Colon (tissue), 2 donors: ENCODE data around the gene HLCS.

Experiments used
- FAIRE-seq: peaks from 2 replicates; lab custom pipeline; 2012; peaks lifted over from hg19 to GRCh38; lab: Jason Lieb, UNC
- donor health status: control.
- donor health status: control.

Gene HLCS

DNA sequence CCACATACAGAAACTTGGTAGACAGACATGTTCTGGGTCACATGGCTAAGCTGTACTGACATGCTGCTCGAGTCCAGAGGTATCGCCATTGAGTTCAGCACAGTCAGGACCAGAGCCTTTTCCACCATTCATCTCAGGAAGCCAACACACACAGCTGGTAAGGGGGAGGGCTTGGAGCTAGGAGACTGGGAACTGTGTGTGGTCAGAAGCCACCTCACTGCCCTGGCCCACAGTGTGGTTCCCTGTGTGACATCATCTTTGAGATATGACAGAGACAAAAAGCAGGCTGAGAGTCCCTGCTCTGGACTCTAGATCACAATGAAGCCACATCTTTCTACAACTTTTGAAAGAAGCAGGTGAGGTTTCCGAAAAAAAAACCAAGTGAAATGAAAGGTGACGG, 160.4 kb downstream of the HLCS start:
- no peak for FAIRE-seq

DNA sequence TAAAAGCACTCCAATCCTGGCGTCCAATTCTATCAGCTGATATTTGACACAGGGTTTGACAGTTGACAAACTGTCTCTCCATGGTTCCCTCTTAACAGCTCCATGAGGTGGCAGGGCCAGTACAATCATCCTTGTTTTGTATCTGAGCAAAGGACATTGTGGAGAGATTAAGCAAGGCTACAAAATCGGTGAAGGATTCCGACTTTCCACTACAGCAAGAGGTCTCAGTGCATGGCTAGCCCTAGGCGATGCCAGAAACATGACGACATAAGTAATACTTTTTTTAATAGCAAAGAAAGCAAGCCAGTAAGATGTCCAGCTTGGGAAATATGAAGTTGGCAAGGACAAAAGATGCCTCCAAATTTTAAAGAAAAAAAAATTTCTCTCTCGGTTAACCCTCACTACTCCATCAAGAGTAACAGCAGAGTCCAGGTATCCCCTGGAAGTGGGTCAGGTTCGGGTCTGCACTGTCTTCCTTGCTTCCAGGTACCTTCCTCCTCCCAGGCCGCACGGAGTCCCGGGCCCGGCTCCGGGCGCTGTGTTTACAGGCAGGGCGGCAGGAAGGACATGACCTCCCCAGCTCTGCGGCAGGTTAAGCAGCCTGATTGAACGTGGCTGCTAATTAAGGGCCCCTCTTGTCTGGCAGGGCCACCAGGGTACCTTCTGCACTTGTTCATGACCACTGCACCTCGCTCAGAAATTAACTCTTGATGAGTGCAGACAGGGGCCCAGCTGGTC, 161.4 kb downstream of the HLCS start:
- FAIRE-seq = no peak

DNA sequence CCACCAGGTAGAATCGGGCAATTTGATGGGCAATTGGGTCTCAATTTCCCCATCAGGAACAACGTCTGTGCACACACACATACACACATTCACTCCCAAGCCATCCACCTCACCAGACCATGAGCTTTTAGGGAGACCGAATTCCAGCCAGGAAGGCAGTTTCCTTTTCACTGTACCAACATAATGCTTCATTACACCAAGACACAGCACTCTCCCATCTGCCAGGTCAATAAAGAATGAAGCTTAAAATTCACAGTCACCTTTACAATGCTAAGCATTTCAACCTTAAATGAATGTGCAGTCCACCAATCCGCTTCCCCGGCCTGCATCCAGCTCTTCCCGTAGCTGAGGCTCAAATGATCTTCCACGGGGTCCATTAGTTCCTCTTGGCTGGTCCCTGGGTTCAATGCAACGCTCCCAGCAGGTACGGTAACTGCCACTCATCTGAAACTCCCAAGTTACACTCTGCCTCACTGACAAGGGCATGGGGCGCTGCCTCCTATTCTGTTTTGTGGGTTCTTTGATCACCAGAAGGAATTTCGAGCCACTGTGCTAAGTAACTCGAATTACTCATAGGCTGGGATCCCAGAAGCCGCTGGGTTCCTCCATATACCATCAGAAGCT, 162.5 kb downstream of the HLCS start:
- no peak for FAIRE-seq

DNA sequence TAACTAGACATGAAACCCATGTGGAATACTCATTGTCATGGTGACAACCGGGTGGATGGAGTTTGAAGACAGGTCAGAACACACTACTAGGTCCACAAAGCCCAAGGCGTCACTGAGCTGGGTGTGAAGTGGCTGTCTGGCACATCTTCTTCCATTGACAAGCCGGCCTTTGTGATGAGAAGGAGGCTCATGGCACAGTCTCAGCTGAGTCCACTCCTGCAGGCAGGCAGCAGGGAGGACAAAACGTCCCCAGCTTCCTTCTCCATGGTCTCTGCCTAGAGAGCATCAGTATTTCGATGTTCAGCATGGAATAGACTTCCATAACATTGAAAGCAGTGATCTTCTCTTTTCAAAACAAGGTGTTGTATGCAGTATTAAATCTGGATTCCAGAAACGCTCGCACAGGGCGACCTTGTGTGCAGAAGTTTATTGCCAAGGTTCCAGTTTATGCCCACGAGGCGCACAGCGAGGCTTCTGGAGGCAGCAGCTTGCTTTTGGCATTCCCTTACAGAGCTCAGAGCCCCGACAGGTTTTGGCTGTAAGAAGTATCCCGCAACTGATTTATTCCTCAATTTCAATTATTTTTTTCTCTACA, 163.3 kb downstream of the HLCS start:
- no peak for FAIRE-seq

DNA sequence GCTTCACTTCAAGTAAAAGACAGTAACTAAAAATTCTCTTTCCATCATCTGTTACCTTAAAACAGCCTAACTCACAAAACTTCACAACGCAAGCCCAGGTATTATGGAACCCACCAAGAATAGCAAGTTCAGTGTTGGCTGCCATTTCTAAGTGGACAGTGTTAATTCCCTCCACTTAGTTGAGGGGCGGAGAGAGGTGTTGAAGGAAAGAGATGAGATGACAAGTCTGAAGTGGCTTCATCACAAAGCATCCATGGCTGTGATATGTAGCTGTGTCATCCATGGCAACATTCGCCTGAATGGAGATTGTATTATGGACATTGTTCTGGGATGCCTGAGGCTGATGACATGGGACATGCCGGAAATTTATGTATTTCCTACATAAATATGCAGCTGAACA, 165.7 kb downstream of the HLCS start:
- FAIRE-seq = no peak

DNA sequence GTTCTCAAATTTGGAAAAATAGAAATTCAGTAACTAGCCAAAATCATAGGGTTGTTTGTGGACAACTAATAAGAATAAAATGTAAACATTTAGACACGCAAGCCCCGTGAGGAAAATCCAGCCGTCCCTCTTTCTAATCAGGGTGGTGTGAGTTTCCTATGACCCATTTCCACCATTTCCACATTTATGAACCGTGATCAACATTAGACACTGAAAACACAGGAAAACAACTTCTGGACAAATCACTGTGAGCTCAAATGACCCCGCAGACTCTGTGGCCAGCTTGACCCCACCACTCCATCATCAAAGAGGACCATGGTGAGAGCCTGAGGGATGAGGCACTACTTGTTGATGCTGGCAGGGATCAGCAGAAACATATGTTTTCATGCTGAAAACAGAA, 166.6 kb downstream of the HLCS start:
- FAIRE-seq = no peak

DNA sequence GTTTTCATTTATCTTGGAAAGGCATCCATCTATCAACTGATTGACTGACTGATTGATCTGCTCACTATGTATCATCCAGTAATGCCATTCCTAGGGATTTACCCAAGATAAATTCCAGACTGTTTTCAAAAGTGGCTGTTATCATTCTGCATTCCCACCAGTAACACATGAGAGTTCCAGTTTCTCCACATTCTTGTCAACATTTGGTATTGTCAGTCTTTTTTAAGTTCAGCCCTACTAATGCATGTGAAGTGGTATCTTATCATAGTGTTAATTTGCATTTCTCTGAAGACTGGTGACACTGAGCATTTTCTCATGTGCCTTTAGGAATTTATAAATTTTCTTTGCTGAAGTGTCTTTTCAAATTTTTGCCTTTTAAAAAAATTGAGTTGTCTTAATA, 168.0 kb downstream of the HLCS start:
- FAIRE-seq = no peak

DNA sequence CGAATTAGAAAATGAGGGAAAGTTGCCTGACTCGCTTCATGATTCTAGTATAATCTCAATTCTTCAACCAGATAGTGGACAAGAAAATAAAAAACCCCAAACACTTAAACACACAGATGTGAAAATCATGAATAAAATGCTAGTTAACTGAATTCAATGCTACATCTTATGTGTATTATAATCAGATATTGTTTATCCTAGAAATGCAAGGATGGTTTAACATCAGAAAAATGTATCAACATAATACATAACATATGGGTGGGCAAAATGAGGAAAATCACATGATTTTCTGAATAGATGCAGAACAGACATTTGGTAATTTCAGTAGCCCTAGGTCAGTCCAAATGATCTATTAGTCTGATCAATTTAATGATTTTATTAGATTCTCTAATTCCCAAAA, 170.4 kb downstream of the HLCS start:
- FAIRE-seq = no peak

DNA sequence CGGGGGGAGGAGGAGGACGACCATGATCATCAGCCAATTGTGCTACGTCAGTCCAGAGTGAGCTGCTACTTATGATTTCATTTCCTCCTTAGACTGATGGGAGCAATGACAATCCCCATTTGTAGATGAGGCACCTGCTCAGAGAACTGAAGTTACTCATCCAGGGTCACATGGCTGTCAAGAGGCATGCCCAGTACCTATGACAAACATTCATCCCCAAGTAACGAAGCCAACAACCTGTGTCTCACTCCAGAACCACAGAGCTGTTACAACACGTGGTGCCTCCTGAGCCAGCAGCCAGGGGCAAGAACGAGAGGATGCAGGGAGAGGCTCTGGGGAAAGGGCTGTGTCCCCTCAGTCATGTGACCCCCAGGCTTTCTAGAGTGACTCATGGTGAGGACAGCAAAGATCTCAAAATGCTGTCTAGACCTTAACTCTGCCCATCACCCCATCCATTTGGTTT, 173.9 kb downstream of the HLCS start:
- no peak for FAIRE-seq

DNA sequence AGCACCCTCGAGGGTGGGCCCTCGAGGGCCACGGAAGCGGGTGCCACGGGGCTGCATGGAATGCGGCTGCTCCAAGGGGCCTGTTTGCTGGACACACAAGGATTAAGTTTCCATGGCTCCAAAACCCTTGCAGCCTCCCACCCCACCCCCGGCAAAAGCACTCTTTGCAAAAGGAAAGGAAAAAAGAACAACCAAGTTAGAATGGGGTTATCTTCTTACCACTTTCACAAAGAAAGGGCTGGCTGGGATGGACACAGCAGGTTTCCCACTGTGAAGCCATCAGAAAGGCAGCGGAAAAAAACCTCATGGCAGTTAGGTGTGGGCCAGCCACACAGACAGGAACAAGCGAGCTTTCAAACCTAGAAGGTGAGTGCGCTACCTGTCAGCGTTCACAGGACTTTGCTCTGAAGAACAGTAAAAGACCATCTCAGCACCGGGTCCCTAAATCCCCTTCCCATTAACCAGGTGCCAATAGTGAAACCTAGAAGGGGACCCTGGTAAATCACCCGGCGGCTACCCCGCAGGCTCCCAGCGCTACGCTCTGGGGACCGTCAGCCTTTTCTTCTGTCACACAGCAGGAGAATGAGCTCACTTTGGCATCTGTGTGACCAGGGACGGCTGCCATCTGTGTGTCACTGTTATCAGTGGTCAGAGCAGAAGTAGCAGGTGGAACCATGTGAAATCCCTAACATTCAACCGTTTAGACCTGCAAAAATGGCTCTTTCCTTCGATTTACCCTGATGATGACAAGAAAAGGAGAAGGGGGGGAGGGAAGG, 174.6 kb downstream of the HLCS start:
- no peak for FAIRE-seq

DNA sequence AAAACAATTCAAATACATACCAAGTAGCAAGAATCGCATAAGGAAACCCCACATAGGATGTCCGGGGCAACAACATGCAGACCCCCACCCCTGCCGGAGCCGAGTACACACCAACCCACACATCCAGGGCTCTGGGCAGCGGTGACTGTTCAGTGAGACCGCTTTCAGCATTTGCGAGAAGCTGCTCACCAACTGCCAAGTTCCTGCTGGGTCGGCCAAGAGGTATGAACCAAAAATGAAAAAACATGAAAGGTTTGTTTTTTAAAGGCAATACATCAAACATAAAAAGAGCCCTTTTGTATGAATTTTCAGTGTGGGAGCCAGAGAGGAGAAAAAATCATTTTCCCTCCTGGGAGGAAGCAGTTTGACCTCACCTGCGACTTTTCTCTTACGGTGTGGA, 175.3 kb downstream of the HLCS start:
- FAIRE-seq = no peak

DNA sequence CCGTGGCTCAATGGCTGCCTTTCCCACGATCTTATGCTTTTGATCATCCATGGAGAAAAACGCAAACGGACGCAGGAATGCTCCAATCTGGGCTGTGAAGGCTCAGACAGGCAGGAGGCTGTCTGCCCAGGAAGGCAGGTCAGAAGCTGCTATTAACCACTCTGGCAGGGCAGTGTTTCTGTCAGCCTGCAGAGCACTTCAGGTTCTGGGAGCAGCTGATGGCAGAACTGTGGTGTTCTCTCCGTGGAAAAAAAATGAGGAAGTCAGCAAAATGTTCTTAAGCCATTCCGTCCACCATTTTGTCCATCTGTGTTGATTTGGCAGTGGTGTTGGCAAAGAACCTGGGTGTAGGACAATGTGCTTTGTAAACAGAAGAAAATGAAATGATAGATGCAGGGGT, 175.9 kb downstream of the HLCS start:
- no peak for FAIRE-seq

DNA sequence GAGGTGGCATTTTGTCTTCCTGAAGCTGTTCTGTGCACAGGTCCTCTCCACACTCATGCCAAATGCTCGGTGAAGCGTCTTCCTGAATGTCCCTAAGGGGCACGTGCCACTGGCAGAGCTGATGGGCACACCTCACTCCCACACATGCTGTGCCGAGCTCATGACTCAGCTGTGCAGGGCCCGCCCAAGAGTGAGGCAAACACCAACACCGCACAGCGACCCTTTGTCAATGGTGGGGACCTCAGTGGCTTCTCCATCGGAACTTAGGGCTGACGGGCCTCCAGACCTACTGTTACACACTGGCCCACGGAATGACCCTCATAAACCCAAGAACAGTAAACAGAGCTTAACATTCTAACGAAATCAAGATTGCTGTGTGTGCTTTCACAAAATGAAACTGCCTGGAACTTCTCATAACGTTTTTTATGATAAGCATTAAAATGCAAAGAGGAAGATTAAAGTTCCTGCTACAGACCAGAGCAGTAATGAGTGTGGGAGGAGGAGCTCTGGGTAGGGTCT, 178.3 kb downstream of the HLCS start:
- no peak for FAIRE-seq

DNA sequence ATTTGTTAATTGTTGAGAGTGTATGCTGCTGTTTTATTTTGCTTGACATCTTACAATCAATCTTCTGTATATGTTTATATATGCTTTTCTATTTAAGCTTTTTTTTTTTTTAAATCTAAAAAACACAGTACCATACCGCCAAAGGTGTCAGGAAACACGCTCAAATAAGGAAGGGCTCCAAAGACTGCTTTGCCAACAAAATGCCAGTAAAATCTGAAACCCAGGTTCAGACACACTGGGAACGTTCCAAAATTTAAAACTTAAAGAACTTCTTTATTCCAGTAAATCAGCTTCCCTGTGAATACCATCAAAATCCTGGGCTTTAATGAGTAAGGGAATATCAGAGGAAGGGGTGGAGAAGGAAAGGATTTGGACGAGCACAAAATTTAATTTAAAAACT, 180.3 kb downstream of the HLCS start:
- no peak for FAIRE-seq

DNA sequence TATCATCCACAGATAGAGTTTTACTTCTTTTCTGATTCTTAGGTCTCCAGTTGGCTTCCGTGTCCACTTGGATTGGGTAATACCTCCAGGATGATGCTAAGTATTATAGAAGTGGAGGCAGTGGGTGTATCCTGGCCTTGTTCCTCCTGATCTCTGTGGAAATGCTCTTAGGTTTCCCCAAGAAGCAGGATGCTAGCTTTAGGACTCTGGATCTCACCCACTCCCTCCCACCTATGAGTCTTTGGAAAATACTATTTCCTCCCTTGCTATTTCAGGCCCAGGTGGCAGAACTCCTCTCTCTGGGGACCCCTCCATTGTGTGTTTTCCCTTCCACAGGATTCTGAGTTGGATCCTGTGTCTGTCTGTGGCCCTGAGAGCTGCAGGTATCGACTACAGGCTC, 180.9 kb downstream of the HLCS start:
- no peak for FAIRE-seq

DNA sequence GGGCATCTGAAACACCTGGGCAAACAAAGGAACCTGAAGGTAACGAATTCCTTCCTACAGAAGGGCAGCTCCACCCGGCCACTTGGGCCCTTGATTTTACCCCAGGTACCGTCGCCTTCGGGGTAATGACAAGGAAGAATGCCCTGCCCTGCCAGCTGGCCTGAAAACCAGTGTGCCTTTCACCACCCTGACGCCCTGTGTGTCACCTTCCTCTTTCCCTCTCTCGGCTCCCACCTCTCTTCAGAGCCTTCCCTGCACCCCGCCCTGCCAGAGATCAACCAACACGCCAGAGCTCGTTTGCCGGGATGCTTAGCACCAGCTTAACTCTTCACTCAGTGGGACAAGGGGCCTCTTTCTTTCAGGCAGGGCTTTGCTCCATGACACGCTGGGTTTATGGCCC, 181.5 kb downstream of the HLCS start:
- FAIRE-seq = no peak

DNA sequence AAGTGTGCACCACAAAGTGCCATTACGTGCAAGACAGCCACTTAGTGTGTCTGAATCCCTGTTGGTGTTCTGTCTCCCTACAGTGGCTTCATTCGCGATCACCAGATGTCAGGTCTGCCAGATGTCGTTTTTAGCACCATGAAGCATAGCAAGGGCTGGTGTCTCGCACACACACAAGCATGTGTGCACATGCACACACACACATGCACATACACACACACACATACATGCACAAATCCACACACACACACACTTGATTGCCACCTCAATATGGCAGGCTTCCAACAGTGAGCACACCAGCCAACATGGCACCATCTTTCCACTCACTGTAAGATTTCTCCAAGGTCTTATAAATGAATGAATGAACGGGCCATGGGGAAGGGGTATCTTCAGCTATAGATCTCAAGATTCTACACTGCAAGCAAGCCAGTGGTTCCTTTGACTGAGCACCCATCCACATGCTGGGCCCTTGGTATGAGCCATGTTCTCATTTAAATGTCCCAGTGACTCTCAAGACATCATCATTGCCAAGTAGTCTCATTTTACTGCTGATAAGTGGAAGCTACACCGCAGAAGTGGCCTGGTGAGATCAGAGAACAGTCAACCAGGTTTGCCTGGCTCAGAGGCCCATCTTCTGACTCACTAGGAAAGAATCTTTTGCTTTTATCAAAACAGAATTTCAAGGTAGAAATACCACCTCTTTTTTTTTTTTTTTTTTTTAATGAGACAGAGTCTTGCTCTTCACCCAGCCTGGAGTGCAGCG, 182.7 kb downstream of the HLCS start:
- no peak for FAIRE-seq

DNA sequence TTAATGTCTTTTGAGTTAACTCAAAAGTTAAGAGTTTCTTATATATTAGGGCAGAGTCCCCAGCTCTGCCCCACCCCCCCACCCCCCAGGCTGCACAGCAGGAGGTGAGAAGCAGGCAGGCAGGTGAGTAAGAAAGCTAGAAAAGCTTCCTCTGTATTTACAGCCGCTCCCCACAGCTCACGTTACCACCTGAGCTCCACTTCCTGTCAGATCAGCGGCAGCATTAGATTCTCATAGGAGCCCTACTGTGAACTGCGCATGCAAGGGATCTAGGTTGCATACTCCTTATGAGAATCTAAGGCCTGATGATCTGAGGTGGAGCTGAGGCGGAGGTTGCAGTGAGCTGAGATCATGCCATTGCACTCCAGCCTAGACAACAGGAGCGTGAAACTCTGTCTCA, 185.6 kb downstream of the HLCS start:
- FAIRE-seq = no peak

DNA sequence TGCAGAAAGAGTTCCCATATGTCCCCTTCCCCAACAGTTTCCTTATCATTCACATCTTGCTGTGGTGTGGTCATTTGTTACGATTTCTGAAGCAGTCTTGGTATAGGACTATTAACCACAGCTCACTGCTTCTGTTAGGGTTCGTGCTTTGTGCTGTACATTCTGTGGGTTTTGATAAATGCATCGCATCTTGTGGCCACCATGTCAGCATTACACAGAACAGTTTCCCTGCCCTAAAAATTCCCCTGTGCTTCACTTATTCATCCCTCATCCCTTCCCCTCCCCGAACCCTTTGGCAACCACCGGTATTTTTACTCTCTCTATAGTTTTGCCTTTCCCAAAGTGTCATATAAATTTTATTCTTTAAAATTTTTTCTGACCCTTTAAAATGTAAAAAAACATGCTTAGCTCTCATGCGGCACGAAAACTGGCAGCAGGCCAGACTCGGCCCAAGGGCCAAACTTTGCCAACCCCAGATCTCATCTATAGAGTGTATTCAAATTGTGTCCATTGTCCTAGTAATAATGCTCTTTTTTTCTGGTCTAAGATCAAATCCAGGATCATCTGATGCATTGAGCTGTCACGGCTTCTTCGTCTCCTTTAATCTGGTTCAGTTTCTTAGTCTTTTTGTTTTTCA, 189.4 kb downstream of the HLCS start:
- no peak for FAIRE-seq

DNA sequence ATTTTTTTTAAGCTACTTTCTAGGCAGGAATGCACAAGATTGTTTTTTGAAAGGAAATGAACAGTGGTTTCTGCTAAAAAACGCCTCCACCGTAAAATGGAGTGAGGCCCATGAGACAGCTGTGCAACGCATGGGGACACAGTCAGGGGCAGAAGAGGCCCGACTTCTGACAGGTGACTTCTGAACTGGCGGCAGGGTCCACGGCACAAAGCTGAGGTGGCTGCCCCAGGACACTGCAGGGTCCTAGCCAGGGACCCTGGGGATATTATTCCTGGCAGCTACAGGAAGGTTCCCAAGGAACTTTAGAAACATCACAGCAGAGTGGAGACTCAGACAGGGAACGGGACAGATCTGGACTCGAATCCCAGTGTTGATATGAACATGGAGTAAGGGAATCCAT, 192.5 kb downstream of the HLCS start:
- no peak for FAIRE-seq

DNA sequence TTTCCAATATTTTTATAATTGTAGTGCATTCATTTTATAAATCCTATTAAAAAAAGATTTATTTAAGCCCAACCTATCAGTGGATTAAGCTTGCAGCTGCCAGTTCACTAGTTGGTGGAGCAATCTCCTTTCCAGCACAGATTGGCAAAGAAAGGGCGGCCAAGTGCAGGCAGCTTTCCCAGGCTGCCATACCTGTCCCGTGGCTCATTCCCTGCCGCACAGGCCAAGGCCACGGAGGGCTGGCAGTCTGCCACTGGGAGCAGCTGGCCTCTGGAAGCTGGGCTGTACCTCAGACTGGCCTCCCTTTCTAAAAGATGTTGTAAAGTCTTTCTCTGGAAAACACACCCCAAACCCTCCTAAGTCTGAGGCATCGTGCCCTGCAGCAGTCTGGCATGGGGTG, 193.4 kb downstream of the HLCS start:
- no peak for FAIRE-seq
